Fibroblast of skin of scalp (primary cell): ENCODE measurements around the gene C12orf75.
A peak's percentile ranks its signal among the peaks of the same experiment; 100 is the strongest.
"Not testable (repeated sequence)": the region's sequence is repeated elsewhere in the genome, so short reads cannot be mapped to it uniquely, and the experiment has no call there.

ENCODE experiments used
- DNase-seq: peaks from one replicate; pipeline ENCODE4 v3.0.0-alpha.2; 2013

The C12orf75 gene

DNA sequence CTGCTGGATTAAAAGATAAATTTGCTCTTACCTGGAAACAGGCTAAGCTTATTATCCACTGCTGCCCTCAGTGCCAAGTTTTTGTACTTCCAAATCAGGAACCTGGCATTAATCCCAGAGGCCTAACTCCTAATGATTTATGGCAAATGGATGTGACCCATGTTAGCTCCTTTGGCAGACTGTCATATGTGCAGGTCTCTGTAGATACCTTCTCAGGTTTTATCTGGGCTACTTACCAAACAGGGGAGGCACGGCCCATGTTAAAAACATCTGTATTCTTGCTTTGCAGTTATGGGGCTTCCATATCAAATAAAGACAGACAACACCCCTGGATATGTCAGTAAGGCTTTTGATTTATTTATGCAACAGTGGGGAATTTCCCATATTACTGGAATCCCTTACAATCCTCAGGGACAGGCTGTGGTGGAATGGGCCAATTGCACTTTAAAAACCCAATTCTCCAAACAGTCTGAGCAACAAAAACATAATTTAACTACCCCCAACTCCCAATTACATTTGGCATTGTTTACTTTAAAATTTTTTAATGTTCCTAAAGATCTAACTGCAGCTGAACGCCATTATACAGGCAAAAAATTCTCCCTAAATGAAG is 19.9 kb upstream of the C12orf75 start:
- not testable (repeated sequence) for DNase-seq

DNA sequence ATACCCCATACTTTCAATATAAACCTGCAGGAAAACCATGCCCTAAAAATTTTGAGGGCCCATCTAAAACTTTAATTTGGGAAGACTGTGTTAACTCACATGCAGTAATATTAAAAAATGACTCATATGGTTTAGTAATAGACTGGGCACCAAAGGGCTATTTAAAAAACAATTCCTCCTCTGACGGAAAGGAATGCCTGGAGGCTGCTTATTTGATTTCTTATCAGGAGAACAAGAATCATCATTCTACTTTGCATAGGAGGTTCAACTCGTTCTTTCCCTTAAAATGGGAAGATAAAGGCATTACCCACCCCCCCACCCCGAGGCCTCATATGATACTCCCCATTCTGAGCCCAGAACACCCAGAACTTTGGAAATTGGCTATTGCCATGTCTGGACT is 18.6 kb upstream of the C12orf75 start:
- not testable (repeated sequence) for DNase-seq

GRCh38 chr12:105313755-105314154 is 16.7 kb upstream of the C12orf75 start:
- DNase-seq = not testable (repeated sequence)

GRCh38 chr12:105315130-105315529 is 15.4 kb upstream of the C12orf75 start:
- no peak for DNase-seq

DNA sequence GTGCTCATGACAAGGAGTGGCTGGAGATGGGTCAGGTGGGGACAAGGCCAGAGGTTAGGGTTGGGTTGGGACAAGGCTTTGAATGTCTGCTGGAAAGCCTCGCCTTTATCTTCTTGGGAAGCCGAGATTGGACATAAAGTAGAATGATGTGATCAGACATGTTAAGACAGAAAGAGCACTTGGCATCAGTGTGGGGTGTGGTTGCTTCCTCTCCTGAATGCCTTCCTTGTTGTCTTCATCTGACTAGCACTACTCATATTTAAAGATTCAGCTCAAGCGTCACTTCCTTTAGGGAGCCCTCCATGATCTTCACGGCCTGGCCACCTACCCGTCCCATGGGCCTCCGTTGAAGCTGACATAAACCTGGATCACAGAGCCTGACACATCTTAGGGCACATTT is 14.8 kb upstream of the C12orf75 start:
- no peak for DNase-seq

GRCh38 chr12:105316931-105317852 is 13.3 kb upstream of the C12orf75 start:
- DNase-seq = peak; percentile 83

GRCh38 chr12:105317942-105318621 is 12.4 kb upstream of the C12orf75 start:
- DNase-seq = peak; percentile 50

DNA sequence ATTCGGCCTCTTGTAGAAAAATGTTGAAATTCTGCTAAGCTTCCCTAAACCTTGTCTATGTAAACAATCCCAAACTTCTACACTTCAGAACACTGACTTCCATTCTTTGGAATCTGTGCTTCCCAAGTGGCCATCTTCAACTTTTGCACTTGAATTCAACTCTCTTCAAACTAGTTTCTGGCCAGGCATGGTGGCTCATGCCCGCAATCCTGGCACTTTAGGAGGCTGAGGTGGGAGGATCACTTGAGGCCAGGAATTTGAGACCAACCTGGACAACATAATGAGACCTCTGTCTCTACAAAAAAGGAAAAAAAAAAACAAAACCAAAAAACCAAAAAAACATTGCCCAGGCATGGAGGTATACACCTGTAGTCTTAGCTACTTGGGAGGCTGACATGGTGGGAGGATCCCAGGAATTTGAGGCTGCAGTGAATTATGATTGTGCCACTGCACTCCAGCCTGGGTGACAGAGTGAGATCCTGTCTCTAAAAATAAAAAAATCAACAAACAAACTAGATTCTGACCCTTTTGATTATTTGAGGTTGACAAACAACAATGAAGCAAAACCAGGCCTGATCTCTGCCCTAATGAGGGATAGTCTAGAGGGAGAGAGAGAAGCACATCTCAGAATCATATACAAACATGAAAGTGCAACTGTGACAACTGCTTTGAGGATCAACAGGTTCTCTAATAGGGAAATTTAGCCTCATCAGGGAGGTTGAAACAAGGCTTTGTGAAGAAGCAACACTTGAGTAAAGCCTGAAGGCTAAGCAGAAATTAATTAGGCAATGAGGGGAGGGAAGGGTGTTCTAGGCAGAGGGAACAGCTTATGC is 11.6 kb upstream of the C12orf75 start:
- DNase-seq = no peak

GRCh38 chr12:105319691-105320209 is 10.7 kb upstream of the C12orf75 start:
- DNase-seq = no peak

- no peak for DNase-seq
Observed at GRCh38 chr12:105321125-105321524, 9.4 kb upstream of the C12orf75 start.

DNA sequence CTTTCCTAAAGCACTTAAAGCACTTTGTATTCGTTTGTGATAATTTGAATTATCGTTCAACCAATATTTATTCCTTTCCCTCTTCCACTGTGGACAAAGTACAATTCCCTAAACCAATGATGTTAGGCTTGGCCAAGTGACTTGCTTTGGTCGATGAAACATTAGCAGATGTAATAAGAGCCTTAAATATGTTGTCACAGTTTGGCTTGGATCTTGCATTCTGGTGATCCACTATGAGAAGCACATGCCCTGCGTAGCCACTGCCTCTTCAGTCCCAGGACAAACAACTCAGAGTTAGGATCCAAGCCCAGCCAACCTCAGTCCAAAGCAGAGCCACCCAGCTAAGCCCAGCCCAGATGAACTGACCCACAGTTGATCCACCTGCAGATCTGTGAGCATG is 8.4 kb upstream of the C12orf75 start:
- DNase-seq = no peak

GRCh38 chr12:105324704-105325103 is 5.8 kb upstream of the C12orf75 start:
- no peak for DNase-seq

GRCh38 chr12:105325117-105325516 is 5.4 kb upstream of the C12orf75 start:
- DNase-seq = no peak

- no peak for DNase-seq
Observed at GRCh38 chr12:105329926-105330282, 587 bp upstream of the C12orf75 start.

GRCh38 chr12:105330931-105331804 is 677 bp downstream of the C12orf75 start:
- DNase-seq = no peak

- DNase-seq = no peak
Observed at GRCh38 chr12:105331805-105332251, 1.3 kb downstream of the C12orf75 start.

DNA sequence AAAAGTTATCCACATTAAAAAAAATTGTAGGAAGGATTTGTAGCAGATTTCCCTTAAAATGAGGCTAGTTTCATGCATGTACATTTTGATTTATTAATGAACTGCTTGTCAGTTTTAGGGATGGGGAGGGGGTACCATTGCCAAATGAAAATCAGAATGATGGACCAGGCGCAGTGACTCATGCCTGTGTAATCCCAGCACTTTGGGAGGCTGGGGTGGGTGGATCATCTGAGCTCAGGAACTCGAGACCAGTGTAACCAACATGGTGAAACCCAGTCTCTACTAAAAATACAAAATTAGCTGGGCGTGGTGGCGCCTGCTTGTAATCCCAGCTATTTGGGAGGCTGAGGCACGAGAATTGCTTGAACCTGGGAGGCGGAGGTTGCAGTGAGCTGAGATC is 1.8 kb downstream of the C12orf75 start:
- DNase-seq = peak; percentile 56

GRCh38 chr12:105332925-105333324 is 2.4 kb downstream of the C12orf75 start:
- DNase-seq = no peak

DNA sequence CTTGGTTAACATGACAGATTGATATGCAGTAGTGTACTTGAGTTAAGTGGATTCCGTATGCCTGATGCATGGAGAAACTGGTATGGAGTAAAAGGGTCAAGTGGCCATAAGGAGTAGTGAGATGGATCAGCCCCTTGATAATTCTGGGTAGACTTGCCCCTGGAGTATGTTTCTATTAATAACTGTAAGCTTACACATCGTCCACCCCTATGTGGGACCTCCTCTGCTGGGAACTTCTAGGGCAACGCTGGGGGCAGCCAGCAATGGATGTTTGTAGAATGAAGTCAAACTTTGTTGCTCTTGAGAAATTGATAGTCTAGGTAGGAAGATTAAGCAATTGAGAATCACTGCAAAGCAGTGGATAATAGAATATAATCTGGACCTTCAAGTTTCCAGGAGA is 3.5 kb downstream of the C12orf75 start:
- peak; percentile 89 for DNase-seq

GRCh38 chr12:105334582-105334981 is 4.1 kb downstream of the C12orf75 start:
- DNase-seq = peak; percentile 86

GRCh38 chr12:105335856-105336255 is 5.4 kb downstream of the C12orf75 start:
- no peak for DNase-seq
